HG02798 (cell line): Measurements from ENCODE around the gene CLEC18A.
"Not testable (repeated sequence)": the region's sequence is repeated elsewhere in the genome, so short reads cannot be mapped to it uniquely, and the experiment has no call there.

Source experiments
- ATAC-seq: cut with Tn5 transposase; IDR thresholded peaks from one replicate; pipeline ENCODE4 v1.9.1; 2021; ENCODE audit warnings: mild to moderate bottlenecking; ENCODE audit not compliant: unreplicated experiment, poor library complexity

The CLEC18A gene

DNA sequence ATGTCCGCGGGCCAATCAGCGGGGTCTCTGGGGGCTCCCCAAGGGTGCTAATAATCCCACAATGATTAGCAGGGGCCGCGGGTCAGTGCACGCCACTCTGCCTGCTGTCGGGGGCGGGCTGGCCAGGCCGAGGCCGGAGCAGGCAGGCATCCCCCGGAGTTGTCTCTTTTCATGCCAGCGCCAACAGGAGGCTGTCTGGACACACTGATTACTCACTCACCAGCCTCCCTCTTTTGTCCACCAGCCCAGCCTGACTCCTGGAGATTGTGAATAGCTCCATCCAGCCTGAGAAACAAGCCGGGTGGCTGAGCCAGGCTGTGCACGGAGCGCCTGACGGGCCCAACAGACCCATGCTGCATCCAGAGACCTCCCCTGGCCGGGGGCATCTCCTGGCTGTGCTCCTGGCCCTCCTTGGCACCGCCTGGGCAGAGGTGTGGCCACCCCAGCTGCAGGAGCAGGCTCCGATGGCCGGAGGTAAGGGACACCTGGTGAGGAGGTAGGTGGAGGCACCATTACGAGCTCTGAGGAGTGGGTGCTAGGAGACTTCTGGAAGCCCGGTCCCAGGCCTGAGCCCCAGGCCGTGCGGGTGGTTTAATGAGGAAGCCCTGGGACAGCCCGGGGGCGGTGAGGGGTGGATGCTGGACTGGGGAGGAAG is at the start of gene CLEC18A:
TSS of gene CLEC18A (plus strand) at position 318 of the 655 bp plus-strand sequence. CDS start at position 351, 33 bp downstream.
- not testable (repeated sequence) for ATAC-seq

DNA sequence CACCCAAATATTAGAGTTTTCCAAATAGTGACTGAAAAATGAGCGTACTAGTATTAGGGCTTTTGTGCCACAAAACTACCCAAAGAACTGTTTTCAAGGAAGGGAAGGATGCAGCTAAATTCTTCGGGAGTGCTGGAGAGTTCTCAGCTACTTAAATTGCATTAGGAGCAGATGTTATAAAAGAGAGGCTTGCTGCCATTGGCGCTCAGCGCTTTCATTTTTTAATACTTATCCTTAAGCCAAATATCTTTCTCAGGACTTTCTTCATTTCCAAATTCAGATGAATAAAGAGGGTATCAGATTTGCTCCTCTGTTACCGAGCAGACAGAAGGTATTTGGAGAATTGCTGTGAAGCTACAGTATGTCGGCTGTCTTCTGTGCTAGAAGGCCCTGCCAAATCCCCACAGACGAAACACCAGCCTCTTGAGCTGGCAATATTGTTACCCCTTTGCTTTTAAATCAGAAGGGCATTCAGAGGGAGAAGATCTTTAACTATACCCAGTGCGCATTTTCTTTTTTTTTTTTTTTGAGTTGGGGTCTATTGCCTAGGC is 47.2 kb upstream of the CLEC18A start:
- no peak for ATAC-seq

DNA sequence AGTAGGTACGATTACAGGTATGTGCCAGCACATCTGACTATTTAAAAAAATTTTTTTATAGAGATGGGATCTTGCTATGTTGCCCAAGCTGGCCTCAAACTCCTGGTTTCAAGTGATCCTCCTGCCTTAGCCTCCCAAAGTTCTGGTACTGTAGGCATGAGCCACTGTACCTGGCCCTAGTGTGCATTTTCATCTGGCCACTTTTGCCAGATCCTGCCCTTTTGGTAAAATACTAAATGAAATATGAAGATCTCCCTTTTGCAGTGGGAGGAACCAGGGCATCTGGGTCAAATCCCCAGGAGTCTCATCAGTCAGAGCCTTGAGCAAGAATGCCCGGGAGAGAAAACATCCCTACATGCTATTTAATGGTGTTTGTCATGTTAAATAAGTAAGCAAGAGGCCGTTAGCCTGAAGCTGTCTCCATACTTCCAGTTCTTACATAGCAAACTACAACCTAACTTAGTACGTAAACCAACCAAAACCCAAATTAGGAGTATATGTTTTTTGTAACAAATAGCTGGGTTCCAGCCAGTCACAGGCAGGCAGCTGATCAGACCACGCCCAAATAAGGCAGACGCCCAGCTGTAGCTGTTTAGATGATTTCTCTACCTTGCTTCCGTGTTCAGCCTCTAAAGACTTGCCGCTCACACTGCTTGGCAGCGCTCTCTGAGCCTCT is 46.5 kb upstream of the CLEC18A start:
- ATAC-seq: no peak

DNA sequence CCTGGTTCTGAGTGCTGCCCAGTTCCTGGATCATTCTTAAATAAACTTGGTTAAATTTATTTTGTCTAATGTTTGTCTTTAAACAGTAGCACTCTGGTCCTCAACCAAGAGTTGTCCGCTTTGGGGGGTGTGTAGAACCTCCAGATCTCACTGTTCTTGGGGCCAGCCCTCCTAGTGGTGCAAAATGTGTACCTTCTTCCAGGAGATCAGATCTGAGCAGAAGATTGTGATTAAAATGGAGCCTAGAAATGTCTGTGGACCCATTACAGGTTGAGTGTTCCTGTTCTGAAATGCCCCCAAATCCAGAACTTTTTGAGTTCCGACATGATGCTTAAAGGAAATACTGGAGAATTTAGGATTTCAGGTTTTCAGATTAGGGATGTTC is 46.0 kb upstream of the CLEC18A start:
- no peak for ATAC-seq

DNA sequence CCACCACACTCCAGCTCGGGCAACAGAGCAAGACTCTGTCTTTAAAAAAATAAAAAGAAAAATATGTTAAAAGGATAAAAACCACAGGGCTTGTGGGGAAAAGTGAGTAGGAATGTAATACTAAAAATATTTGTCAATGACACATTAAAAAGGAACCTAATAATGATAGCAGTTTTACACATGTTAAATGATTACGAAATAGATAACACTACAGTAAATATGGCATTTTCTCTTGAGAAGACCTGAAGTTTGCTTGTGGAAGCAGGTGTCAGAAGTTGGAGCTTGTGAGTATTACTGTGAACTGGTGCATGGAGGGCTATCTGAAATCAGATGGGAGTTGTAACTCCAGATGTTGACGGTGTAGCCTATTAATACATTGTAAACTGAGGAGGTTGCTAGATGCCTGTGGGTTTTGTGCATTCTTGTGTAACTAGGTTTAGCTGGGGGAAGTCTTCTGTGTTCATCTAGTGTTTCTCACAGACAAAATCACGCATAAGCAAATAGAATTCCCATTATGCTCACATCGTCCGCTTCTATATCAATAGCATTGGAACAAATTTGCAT is 44.2 kb upstream of the CLEC18A start:
- ATAC-seq: no peak

DNA sequence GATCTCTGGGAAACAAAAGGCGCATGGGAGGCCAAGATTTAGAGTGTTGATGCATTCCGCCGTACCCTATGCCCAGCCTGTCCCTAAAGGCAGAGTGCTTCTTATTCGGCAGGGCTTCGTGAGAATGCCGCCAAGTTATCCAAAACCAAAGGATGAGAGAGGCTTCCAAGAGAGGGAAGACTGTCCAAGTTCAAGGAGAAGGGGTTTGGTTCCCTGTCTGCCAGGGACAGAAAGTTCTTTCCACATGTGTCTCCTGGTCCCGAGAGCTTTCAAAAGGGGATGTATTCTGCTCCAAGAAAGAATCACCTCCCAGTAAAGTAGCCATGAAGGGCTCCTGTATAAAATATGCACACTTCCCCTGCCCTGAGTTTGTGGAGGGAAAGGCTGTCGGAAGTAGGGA is 42.1 kb upstream of the CLEC18A start:
- ATAC-seq: no peak

DNA sequence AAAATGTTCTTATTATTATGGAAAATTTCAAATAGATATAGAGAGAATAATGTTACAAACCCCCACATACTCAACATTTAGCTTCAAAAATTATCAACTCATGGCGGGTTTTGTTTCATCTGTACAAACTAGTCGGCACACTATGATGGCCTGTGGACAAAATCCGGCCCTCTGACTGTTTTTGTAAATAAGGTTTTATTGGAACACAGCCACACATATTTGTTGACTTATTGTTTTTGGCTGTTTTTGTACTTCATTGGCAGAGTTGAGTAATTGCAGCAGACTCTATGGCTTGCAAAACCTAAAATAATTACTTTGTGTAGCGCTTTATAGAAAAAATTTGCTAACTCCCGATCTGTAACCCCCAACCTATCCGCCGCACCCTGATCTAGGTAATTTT is 41.4 kb upstream of the CLEC18A start:
- ATAC-seq: no peak

DNA sequence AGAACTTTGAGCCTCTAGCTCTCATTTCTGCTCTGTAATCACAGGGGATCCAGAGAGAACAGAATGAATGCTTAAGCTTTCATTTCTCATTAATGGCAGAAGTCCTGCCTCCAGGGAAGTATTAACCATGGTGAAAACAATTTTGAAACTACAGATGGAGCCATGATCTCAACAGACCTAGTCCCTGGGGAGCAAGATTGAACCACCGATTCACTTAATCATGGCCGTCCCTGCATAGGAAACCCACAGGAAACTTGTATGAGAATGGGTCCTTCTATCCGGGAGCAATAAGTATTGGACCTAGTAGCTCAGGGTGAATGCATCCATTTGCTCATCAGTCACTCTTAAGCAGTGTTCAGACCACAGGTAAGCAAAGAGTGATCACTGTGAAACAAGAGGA is 40.2 kb upstream of the CLEC18A start:
- ATAC-seq: no peak

DNA sequence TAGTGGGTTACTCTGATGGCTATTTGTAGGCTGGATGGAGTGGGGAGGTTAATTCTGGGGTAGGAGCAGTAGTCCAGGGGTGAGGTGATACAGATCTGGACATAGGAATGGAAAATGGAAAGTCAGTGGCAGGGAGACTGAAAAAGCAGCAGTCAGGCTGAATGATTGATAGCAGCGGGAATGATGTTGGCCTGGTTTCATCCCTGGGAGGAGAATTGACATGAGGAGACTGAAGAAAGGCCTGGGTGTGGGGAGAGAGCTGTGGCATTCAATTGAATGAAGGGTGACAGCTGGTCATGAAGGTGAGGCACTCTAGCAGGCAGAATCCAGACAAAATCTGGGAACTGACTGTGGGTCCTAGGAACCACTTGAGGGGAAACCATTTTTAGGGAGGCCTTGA is 34.7 kb upstream of the CLEC18A start:
- no peak for ATAC-seq

DNA sequence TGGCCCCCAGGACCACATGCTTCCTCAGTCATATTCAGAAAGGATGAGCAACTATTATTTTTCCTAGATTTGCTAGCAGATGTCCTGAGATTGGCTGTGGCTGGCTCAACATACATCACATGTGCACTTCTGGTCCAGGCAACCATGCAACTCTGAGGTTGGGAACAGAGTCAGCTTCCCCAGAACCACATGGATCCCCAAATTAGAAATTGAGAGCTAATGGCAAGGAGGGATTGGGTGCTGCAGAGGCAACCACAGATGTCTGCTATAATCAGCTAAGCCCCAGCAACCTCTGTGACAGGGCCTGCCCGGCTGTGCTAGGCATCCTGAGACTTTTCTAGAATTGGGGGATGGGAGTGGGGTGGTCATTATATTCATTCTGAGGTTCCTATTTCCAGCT is 33.8 kb upstream of the CLEC18A start:
- ATAC-seq: no peak

DNA sequence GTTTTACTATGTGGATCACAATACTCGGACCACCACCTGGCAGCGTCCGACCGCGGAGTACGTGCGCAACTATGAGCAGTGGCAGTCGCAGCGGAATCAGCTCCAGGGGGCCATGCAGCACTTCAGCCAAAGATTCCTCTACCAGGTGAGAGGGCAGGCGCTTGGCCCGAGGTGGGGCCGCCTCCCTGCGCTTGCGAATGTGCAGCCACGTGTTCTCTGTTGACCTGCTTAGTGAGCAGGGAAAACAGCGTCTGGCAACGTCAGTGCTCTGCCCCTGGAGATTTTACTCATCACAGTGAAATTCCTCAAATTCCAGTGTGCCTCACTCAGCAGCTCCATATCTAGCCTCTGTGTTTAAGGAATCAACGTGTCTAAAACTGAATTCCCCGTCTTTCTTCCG is 33.4 kb upstream of the CLEC18A start:
- ATAC-seq: no peak

DNA sequence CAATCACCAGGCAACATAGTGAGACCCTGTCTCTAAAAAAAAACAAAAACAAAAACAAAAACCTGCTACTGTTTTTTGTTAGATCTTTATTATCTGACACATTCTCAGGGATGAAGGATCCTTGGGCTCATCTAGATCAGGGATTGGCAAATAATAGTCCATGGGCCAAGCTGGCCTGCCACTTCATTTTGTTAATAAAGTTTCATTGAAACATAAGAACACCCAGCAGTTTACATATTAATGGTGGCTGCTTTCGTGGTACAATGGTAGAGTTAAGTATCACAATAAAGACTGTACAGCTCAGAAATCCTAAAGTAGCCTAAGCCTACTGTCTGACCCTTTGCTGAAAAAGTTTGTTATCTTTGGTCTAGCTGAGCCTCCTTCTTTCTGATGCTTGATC is 32.9 kb upstream of the CLEC18A start:
- ATAC-seq: no peak

DNA sequence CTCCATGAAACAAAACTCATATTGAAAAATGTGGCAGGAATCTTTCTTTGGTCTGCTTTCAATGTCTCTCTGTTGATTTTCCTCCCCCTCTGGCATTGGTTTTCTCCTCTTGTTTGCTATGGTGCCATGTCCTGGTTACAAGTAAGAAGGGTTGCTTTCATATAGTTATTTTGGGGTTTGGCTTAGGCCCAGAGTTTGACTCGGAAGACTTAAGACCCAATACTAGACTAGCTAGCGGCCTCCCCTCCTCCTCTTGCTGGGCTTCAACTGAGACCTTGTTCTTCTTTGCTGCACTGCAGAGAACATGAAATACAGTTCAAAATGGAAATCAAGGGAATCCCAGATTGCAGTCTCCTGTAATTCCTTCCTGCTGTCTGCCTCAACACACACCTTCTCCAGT is 30.0 kb upstream of the CLEC18A start:
- ATAC-seq: no peak

DNA sequence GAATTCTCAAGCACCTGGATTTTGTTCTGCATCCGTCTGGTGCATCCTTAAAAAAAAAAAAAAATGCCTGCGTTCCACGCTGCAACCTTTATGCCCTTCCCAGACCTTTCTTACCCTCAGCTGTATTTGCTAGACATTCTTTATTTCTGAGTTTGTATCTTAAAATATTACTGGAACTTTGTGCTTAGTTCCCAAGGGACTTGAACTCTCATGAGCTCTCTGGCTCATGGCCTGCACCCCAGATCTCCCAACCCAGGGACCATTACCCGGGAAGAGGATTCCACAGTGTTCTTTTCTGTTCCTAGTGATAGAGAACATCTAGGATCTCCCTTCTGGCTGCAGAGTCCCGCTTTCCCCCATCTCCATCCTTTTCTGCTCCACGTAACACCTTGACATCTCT is 28.9 kb upstream of the CLEC18A start:
- ATAC-seq: no peak

DNA sequence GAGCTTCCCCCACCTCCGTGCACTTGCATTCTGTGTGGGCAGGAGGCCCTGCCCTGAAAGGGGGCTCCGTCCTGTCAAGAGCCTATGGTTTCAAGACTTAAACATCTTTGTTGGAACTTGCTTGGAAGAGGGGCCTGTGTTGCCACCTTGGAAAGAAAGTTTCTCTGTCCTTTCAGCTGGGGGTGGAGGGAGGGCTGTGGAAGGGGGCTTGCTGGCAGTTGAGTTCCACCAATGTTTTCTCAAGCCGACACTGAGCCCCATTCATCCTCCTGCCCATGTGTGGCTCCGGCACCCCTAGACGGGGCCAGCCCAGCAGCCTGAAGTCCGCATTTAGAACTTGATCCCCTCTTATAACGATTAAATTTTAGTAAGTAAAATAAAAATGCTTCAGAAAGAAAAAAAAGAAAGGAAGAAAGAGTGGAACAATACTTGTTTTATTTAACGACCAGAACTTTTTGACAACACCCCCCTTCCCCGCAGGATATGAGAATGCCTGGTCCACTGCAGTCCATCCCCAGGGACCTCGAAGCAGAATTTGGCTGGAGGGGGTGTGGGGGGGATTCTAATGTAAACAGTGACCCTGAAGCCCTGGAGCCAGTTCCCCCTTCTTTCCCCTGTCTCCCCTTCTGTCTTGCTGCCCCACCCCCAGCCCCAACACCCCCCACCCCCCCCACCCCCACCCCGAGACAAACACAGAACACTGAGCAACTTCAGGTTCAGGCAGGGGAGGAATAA is 26.9 kb upstream of the CLEC18A start:
- no peak for ATAC-seq

DNA sequence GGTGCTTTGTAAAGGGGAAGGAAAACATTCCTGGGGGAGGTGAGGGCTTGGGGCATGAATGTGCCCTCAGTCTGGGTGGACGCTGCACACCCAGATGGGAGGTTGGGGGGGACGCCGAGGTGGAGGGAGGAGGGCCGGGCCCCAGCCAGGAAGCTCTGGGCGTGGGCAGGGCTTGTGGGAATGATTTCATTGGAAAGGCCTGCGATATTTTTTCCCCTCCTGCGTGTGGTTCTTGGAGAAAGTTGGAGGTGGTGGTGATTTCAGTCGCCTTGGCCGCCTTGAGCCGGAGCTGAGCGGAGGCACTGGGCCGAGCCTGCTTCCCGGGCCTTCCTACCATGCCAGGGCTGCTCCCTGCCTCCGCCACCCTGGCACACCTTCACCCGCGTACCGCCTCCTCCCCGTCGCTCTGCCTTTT is 26.4 kb upstream of the CLEC18A start:
- ATAC-seq: no peak

DNA sequence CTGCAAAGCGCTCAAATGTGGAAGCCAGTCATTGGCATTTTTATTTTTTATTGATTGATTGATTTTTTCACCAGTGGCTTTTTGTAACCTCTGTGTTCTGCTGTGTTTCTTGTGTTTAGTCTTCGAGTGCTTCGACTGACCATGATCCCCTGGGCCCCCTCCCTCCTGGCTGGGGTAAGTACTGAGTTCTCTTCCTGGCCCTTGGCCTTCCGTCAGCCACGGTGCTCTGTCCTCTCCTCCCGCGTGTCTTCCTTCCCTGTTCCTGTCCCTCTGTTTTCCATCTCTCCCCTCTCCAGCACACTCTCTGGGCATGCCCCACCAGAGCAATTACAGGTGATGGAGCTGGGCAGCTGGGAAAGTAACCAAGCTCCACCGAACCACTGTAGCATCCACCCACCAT is 25.8 kb upstream of the CLEC18A start:
- no peak for ATAC-seq

DNA sequence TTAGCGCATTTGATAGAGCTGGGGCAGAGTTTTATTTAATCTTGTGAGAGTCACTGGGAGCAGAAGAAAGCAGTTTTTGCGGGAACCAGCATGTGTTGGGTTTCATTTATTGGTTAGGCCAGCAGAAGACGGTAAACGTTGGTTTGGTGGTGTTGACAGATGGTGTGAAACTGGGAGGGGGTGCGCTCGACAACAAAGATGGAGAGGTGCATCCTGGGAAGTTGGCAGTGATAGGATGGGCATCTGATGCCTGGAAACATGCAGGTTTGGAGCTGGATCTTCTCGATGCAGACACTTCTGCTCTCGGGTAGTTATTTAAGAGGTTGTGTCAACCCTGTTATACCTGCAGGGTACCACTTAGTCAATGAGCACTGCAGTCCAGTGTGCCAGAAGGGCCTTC is 24.9 kb upstream of the CLEC18A start:
- no peak for ATAC-seq

DNA sequence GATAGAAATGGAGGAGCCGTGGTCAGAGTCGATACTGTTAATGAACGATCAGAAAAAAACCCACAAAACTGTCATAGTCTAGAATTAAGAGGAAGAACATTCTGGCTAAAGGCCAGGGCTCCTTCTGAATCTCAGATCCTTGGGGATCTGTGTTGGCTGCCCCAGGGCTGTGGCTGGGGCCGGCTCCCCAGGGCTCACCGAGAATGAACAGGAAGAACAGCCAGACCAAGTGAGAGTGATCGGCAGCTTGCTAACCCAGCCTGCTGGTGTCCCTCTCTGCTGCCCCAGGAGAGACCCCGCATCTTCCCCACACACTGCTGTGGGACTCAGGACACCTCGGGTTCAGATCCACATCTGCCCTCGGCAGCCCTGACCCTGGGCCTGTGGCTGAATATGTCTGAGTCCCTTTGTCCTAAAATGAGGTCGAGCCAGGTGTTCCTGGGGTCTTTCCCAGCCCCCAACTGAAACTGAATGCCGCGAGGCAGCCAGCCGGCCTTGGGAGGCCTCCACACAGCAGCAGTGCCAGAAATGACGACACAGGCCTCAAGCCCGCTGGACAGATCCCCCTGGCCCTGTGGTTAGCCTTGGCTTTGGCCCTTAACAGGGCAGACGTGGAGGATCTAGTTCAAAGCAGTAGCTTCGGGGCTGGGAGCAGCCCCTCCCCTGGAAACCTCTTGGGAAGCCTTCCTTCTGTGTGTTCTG is 23.9 kb upstream of the CLEC18A start:
- no peak for ATAC-seq

DNA sequence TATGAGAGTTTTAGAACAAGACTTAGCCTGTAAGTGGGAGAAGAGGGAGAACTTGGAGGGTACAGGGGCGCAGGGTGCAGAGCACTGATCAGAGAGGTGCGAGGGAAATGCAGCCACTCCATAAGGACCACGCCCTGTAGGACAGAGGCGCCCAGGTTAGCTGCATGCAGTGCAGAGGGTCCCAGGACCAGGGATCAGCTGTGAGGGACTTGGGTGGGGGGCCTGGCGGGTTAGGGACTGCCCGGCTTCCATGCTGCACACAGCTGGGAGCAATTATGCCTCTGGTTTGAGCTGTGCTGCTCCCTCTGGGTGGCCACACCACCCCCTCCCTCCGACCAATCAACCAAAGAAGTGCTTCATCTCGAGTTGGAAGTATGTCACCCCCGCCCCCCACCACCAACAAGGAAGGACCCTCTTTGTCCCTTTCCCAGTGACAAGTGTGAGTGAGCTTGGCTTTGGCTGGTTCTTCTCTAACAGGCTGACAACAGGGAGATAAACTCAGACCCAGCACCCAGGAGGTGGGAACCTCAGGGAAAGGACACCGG is 22.2 kb upstream of the CLEC18A start:
- no peak for ATAC-seq
